Gastroesophageal sphincter (tissue), 3 donors: ENCODE results near the gene E2F1.

Source experiments
- POLR2AphosphoS5 ChIP-seq: sonication (generic); formaldehyde crosslinking; IDR thresholded peaks from one replicate; pipeline ENCODE4 v1.6.1; 2017; ENCODE audit warnings: antibody characterized with exemption
- TF ChIP-seq, protein P1 (sequence below), 4 experiments: fragments of 200-600 bp in 2 of 4; fragments of 450-650 bp in 2 of 4; sonication (generic) in 1 of 4; IDR thresholded peaks; one replicate each; pipeline ENCODE4 v1.5.1; 2017 to 2019; ENCODE audit warnings: antibody characterized with exemption in 4 of 4, mild to moderate bottlenecking in 2 of 4, moderate library complexity in 2 of 4

- TF ChIP-seq, protein P1, sequence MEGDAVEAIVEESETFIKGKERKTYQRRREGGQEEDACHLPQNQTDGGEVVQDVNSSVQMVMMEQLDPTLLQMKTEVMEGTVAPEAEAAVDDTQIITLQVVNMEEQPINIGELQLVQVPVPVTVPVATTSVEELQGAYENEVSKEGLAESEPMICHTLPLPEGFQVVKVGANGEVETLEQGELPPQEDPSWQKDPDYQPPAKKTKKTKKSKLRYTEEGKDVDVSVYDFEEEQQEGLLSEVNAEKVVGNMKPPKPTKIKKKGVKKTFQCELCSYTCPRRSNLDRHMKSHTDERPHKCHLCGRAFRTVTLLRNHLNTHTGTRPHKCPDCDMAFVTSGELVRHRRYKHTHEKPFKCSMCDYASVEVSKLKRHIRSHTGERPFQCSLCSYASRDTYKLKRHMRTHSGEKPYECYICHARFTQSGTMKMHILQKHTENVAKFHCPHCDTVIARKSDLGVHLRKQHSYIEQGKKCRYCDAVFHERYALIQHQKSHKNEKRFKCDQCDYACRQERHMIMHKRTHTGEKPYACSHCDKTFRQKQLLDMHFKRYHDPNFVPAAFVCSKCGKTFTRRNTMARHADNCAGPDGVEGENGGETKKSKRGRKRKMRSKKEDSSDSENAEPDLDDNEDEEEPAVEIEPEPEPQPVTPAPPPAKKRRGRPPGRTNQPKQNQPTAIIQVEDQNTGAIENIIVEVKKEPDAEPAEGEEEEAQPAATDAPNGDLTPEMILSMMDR (IDR thresholded peaks at IDR 0.05), result no peak
- TF ChIP-seq POLR2AphosphoS5, result no peak
Measured at GRCh38 chr20:33629979-33630378, 56.2 kb downstream of the E2F1 start.
